Measurements from ENCODE around the gene PERM1.
"Not testable (repeated sequence)": the region's sequence is repeated elsewhere in the genome, so short reads cannot be mapped to it uniquely, and the experiment has no call there.

The PERM1 gene

DNA sequence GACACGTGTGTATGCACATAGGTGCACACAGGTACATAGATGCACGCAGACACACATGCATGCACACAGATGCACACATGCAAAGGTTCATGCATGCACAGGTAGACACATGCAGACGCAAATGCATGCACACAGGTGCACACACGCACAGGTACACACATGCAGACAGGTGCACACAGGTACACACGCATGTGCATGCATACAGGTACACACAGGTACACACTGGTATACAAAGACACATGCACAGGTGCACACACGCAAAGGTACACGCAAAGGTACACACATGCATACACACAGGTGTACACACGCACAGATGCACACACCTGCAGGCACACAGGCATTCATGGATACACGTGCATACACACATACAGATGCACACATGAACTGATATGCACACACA, 31.6 kb downstream of the PERM1 start:
- Histone ChIP-seq H3K27me3 (ENCODE audit: insufficient read depth, poor library complexity, severe bottlenecking) (no peaks in the 10 kb centered on the region), H3K4me3 (ENCODE audit: severe bottlenecking) (no peak overlapping the region), H3K4me1 (ENCODE audit: insufficient read depth, poor library complexity, severe bottlenecking) (no peaks in the 10 kb centered on the region), H3K27ac (ENCODE audit: poor library complexity, severe bottlenecking) (no peak overlapping the region), H3K36me3 (ENCODE audit: low read depth) (peaks cover 88% of the 10 kb centered on the region), H3K9me3 (ENCODE audit: severe bottlenecking) (no peaks in the 10 kb centered on the region)
- DNase-seq (ENCODE audit: low spot score) = no peak
- TF ChIP-seq, protein P1, sequence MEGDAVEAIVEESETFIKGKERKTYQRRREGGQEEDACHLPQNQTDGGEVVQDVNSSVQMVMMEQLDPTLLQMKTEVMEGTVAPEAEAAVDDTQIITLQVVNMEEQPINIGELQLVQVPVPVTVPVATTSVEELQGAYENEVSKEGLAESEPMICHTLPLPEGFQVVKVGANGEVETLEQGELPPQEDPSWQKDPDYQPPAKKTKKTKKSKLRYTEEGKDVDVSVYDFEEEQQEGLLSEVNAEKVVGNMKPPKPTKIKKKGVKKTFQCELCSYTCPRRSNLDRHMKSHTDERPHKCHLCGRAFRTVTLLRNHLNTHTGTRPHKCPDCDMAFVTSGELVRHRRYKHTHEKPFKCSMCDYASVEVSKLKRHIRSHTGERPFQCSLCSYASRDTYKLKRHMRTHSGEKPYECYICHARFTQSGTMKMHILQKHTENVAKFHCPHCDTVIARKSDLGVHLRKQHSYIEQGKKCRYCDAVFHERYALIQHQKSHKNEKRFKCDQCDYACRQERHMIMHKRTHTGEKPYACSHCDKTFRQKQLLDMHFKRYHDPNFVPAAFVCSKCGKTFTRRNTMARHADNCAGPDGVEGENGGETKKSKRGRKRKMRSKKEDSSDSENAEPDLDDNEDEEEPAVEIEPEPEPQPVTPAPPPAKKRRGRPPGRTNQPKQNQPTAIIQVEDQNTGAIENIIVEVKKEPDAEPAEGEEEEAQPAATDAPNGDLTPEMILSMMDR (IDR thresholded peaks at IDR 0.05; ENCODE audit: poor library complexity, severe bottlenecking) = no peak
- ATAC-seq (ENCODE audit: low read depth) = no peak

GRCh38 chr1:947958-948357, 33.9 kb downstream of the PERM1 start:
- ATAC-seq (ENCODE audit: low read depth) (no peak), DNase-seq (ENCODE audit: low spot score) (no peak)
- Histone ChIP-seq H3K36me3 (ENCODE audit: low read depth) (peaks cover 78% of the 10 kb centered on the region), H3K27me3 (ENCODE audit: insufficient read depth, poor library complexity, severe bottlenecking) (peaks cover 1% of the 10 kb centered on the region), H3K4me1 (ENCODE audit: insufficient read depth, poor library complexity, severe bottlenecking) (no peaks in the 10 kb centered on the region), H3K9me3 (ENCODE audit: severe bottlenecking) (no peaks in the 10 kb centered on the region), H3K27ac (ENCODE audit: poor library complexity, severe bottlenecking) (no peak overlapping the region), H3K4me3 (ENCODE audit: severe bottlenecking) (no peak overlapping the region)
- TF ChIP-seq, protein P1 (IDR thresholded peaks at IDR 0.05; ENCODE audit: poor library complexity, severe bottlenecking) = no peak

DNA sequence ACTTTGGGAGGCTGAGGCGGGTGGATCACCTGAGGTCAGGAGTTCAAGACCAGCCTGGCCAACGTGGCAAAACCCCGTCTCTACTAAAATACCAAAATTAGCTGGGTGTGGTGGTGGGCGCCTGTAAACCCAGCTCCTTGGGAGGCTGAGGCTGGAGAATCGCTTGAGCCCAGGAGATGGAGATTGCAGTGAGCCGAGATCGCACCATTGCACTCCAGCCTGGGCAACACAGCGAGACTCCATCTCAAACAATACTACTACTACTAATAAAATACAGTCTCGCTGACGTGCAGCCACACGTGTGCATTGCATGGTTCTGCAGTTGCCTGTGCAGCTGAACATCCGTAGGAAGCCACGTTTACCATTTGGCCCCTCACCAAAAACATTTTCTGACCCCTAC, 35.1 kb downstream of the PERM1 start:
- H3K9me3 ChIP-seq (ENCODE audit: severe bottlenecking); H3K27me3 ChIP-seq (ENCODE audit: insufficient read depth, poor library complexity, severe bottlenecking); ATAC-seq (ENCODE audit: low read depth); DNase-seq (ENCODE audit: low spot score); H3K27ac ChIP-seq (ENCODE audit: poor library complexity, severe bottlenecking); H3K4me3 ChIP-seq (ENCODE audit: severe bottlenecking); H3K4me1 ChIP-seq (ENCODE audit: insufficient read depth, poor library complexity, severe bottlenecking): not testable (repeated sequence)
- H3K36me3 ChIP-seq (ENCODE audit: low read depth) = peaks cover 67% of the 10 kb centered on the region

DNA sequence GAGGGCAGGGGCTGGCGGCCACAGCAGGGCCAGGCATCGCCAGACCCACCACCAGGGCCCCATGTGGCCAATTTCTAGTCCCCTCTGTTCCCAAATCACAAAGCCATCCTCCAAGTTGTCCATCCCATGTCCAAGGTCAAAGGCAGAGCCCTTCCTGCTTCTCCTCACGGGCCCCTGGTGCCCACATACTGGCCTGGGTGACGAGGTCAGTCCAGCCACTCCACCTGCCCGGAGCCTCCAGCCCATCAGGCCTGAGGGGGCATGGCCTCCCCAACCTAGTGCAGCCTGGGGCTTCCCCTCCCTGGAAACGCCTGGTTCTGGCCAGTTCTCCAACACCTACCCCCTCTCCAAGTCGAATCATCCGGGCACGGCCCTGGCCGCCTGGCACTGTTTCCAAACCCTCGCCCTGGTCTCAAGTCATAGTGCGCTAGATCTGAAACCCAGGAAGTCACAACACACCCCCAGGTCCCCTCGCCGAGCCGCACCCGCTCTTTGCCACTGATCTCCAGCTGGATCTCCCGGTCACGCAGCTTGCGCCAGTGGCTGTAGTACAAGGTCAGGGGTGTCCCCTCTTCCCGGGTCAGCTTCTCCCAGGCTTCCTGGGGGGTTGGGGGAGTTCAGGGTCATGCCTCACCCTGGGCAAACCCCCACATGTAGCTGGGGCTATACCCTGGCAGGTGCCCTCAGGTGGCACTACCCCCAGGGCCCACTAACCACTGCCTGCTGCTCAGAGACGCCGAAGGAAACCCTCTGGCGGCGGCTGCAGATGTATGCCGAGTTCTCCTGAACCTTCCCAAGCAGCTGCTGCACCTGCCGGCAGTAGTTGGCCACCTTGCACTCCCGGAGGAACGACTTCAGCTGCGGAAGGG, 36.0 kb downstream of the PERM1 start:
- Histone ChIP-seq H3K9me3 (ENCODE audit: severe bottlenecking) (no peaks in the 10 kb centered on the region), H3K27me3 (ENCODE audit: insufficient read depth, poor library complexity, severe bottlenecking) (peaks cover 18% of the 10 kb centered on the region), H3K4me1 (ENCODE audit: insufficient read depth, poor library complexity, severe bottlenecking) (no peaks in the 10 kb centered on the region), H3K27ac (ENCODE audit: poor library complexity, severe bottlenecking) (no peak overlapping the region), H3K36me3 (ENCODE audit: low read depth) (peaks cover 58% of the 10 kb centered on the region), H3K4me3 (ENCODE audit: severe bottlenecking) (no peak overlapping the region)
- TF ChIP-seq, protein P1 (IDR thresholded peaks at IDR 0.05; ENCODE audit: poor library complexity, severe bottlenecking) = no peak
- DNase-seq (ENCODE audit: low spot score) = no peak
- ATAC-seq (ENCODE audit: low read depth) = no peak

- H3K27ac ChIP-seq (ENCODE audit: poor library complexity, severe bottlenecking) = no peak overlapping the region
- no peak overlapping the region for H3K4me3 ChIP-seq (ENCODE audit: severe bottlenecking)
- no peaks in the 10 kb centered on the region for H3K9me3 ChIP-seq (ENCODE audit: severe bottlenecking)
- H3K27me3 ChIP-seq (ENCODE audit: insufficient read depth, poor library complexity, severe bottlenecking) = peaks cover 29% of the 10 kb centered on the region
- ATAC-seq (ENCODE audit: low read depth) (no peak), DNase-seq (ENCODE audit: low spot score) (no peak)
- no peaks in the 10 kb centered on the region for H3K4me1 ChIP-seq (ENCODE audit: insufficient read depth, poor library complexity, severe bottlenecking)
- peaks cover 46% of the 10 kb centered on the region for H3K36me3 ChIP-seq (ENCODE audit: low read depth)
- TF ChIP-seq, protein P1 (IDR thresholded peaks at IDR 0.05; ENCODE audit: poor library complexity, severe bottlenecking) = no peak
Measured at GRCh38 chr1:944341-945325, 37.3 kb downstream of the PERM1 start.

All from RWPE2 (cell line).